ENCODE data around the gene ETS1. TPM values are rescaled to one million over a fixed set of nuclear protein-coding genes. Genes with fewer than 3 reads are reported as not detected.

Gene ETS1
- total RNA-seq, 2 donors from 2014 or later, result 23.0 to 38.0 TPM

- ATAC-seq (no peak), DNase-seq (no peak)
- intact Hi-C loops (cut with DNase I, micrococcal nuclease), result no loop called here
Measured at GRCh38 chr11:128603003-128603696, 15.8 kb upstream of the ETS1 start.

- ATAC-seq, result no peak
- intact Hi-C loops (cut with DNase I, micrococcal nuclease), result no loop called here
- no peak for DNase-seq
Measured at GRCh38 chr11:128599729-128600128, 12.4 kb upstream of the ETS1 start.

DNA sequence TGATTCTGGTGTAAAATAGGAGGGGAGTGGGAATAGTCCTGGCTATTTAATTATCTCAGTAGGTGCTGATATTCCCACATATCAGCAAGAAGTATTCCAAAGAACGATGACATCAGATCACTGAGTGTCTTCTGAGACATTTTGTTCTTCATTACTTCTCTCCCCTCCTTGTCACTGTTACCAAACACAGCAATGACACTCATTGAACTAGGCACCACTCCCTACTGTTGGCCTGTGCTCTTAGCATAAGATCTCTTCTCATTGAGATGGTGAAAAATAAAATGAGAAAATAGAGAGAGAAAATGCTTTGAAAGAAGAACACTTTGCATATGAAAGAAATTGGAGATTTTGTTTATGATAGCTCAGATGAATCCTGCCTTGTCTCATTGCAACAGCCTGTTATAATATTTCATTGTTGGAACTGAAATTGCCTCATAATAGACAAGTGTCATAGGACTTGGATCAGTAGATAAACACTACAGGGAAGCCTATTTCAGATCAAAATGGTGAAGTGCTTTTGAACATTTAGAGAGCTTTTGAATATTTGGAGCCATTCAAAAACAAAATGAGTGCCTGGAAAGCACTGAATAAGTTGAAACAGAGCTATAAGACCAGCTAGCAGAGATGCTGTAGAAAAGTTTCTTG is 11.3 kb upstream of the ETS1 start:
- intact Hi-C loops (cut with DNase I, micrococcal nuclease), result no loop called here
- ATAC-seq (no peak), DNase-seq (no peak)

DNA sequence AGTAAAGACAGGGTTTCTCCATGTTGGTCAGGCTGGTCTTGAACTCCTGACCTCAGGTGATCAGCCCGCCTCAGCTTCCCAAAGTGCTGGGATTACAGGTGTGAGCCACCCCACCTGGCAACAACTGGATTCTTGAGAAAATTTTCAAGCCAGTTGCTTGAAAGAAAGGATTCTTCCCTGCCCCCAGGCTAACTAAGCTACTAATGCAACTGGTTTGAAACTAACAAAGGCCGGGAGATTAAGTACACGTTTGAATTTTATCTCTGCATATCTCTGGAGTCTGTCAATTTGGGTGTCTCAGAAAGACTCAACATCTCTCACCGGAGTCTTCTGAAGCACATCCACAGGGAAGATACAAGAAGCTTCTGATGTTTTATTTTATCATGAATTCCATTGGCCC is 10.7 kb upstream of the ETS1 start:
- intact Hi-C loops (cut with DNase I, micrococcal nuclease), result no loop called here
- no peak for ATAC-seq
- DNase-seq, result no peak

- DNase-seq, result no peak
- no peak for ATAC-seq
- intact Hi-C loops (cut with DNase I, micrococcal nuclease), result no loop called here
Measured at GRCh38 chr11:128597209-128597608, 9.9 kb upstream of the ETS1 start.

- intact Hi-C loops (cut with DNase I, micrococcal nuclease), result no loop called here
- DNase-seq, result no peak
- ATAC-seq, result no peak
Measured at GRCh38 chr11:128596250-128596649, 8.9 kb upstream of the ETS1 start.

- ATAC-seq, result no peak
- no peak for DNase-seq
Measured at GRCh38 chr11:128595775-128596174, 8.4 kb upstream of the ETS1 start.

GRCh38 chr11:128595221-128595620 is 7.9 kb upstream of the ETS1 start:
- DNase-seq (no peak), ATAC-seq (no peak)
- intact Hi-C loops (cut with DNase I, micrococcal nuclease), result no loop called here

More at GRCh38 chr11:128595775-128596174, 8.4 kb upstream of the ETS1 start:
- intact Hi-C loops (cut with DNase I, micrococcal nuclease), result no loop called here

DNA sequence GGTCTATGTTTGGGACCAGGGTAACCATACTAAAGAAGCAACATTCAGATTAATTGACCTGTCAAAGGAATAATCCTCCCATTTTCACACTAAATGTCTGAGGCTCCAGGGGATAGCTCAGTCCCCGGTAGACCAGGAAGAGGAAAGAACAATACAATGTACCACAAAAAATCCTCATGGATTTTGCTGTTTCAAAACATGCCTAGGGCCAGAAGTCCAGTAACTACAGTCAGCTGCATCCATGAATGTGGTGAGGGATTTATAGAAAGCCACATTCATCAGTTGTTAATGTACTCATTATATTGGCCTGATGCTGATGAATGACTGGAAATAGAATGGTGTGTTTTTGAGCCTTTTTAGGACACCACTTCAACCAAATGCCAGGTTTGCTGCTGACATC is 6.9 kb upstream of the ETS1 start:
- intact Hi-C loops (cut with DNase I, micrococcal nuclease), result no loop called here
- ATAC-seq (no peak), DNase-seq (no peak)

DNA sequence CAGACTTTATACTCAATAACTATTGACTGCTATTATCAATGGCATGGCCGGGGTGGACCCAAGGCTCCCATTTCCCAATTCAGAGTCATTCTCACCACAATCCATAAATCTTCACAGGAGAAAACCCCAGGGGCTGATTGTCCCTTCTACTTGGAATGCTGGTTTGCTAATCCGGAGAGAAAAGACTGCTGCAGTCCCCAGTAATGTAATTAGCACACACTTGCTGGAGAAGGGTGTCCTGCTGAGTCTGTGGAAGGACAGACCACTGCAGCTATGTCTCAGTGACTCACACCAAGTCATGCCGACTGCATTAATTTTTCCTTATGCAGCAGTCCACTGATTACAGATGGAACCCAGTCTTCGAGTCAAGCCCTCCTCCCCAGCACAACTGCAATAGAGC is 5.9 kb upstream of the ETS1 start:
- no peak for DNase-seq
- intact Hi-C loops (cut with DNase I, micrococcal nuclease), result no loop called here
- ATAC-seq, result no peak

- ATAC-seq, result no peak
- intact Hi-C loops (cut with DNase I, micrococcal nuclease), result no loop called here
Measured at GRCh38 chr11:128592454-128592853, 5.1 kb upstream of the ETS1 start.

GRCh38 chr11:128590587-128590986 is 3.2 kb upstream of the ETS1 start:
- intact Hi-C loops (cut with DNase I, micrococcal nuclease), result no loop called here
- ATAC-seq (no peak), DNase-seq (no peak)

More at GRCh38 chr11:128592454-128592853, 5.1 kb upstream of the ETS1 start:
- no peak for DNase-seq

DNA sequence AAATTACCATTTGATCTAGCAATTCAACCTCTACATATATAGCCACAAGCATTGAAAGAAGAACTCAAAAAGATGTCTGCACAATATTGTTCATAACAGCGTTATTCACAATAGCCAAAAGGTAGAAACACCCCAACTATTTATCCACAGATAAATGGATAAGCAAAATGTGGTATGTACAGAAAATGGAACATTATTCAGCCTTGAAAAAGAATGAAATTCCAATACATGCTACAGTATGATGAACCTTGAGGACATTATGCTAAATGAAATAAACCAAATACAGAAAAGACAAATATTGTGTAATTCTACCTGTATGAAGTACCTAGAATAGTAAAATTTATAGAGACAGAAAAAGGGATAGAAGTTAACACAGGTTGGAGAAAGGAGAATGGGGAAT is 2.6 kb upstream of the ETS1 start:
- intact Hi-C loops (cut with DNase I, micrococcal nuclease), result no loop called here
- DNase-seq (no peak), ATAC-seq (no peak)

DNA sequence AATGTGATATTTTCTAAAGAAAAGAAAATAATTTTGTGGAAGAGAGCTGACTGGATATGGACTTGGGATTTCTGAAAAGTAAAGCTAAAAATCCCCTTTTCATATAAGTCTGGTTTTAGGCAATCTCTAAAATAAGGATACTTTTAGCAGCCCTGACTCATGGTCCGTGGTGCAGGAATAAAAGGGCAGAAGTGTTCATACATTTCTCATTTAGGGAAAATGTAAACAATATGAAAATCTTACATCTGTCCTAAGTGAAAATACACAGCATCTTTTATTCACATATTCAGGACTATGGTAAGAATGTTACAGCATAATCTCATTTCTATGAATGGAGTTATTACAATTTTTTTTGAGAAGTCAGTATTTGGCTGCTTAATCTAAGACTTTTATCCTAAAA is 735 bp upstream of the ETS1 start:
- intact Hi-C loops (cut with DNase I, micrococcal nuclease), result no loop called here
- ATAC-seq (no peak), DNase-seq (no peak)

DNA sequence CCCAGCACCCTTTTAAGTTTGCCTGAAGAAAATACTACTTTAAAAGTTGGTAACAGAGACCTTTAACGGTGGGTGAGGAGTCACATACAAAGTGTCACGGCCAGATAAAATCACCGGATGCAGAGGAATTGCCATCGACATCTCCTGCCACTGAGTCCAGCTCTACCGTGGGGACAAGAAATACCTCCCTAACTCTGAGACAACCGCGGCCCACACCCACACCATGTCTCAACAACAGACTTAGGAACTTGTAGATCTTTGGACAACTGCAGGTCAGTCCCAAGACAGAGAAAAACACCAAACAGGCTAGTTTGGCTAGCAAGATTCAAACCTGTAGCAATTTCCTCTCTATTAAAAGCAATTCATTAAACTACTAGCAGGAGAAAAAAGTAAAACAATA is 669 bp downstream of the ETS1 start:
- no peak for DNase-seq
- ATAC-seq, result no peak
- intact Hi-C loops (cut with DNase I, micrococcal nuclease), result no loop called here

DNA sequence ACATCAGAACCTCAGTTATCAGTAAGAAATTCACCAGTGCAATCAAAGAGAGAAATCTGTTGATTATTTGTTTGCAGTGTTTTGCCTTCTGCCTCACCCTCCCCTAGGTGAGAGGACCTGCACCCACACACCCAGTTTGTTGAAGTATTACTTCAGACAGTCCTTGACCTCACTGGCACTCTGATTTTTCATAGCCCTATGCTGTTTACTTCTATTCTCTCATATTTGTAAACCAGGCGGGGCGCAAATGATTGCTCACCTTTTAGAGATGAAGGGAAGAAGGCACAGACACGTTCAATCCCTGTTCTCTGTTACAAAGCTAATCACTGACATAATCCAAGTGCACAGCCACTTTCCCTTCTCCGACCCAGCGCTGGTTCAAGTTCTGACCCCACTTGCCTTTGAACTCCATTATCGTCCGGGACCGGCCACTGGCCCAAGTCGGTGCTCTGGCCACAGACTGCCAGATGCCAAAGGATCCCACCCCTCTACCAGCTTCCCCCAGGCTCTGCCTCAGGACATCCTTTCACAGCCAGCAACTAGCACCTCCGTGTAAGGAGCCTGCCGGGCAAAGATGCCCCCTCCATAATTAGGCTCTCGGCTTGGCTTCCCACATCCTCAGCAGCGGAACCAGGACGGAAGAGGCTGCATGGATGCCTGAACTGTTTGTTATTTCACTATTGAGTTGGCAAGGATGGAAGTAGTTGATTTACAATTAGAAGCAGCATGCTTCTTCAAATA is 1.7 kb downstream of the ETS1 start:
- ATAC-seq (peak; percentile 48), DNase-seq (no peak)
- intact Hi-C loops (cut with DNase I, micrococcal nuclease), result no loop called here

DNA sequence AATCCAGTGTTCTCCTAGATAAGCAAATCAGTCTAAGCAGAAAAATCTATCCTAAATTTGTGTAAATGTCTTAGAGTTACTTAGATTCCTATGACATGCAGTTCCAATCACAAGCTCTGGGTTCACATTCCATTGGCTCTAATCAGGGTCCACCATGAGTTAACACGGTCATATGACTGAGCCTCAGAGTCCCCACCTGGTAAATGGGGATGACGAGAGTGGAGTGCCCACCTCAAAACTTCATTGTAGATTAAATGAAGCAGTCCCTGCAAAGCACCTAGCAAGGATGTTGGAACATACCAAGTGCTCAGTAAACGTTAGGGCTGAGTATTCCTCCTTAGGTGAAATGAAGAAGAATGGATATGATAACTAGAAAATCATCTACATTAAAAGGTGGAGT is 3.1 kb downstream of the ETS1 start:
- ATAC-seq, result no peak
- no peak for DNase-seq
- intact Hi-C loops (cut with DNase I, micrococcal nuclease), result no loop called here

- no peak for ATAC-seq
Measured at GRCh38 chr11:128582496-128583366, 4.6 kb downstream of the ETS1 start.

DNA sequence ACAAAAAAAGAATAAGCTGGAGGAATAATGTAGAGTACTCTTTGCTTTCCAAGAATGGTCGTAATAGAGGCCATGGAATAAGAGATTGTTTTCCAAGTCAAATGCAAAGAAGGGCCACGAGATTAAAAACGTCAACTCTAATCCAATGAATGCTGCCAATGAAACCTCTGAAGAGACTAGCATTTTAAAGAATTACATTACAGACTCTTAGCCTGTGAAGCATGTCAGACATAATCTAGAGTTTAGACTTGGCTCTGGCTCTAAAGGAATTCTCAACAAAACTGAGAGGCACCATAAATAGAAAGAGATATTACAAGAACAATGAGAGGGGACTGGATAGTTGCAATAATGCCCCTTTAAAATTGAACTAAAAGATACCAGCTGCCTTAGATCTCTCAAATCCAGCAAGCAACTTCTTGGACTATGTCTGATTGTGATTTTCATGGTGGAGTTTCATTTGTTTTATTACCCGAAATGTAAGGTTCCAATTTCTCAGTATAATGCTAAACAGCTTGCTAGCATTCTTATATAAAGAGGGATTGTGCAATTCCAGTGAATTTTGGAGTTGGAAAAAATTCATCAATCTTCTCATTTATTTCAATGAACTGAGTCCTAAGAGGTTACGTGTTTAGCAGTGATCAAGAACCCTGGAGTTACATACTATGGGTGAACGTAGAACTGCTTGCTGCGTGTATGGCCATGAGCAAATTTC is 5.6 kb downstream of the ETS1 start:
- no peak for DNase-seq
- no peak for ATAC-seq
- intact Hi-C loops (cut with DNase I, micrococcal nuclease), result no loop called here

More at GRCh38 chr11:128582496-128583366, 4.6 kb downstream of the ETS1 start:
- DNase-seq, result no peak
- intact Hi-C loops (cut with DNase I, micrococcal nuclease), result no loop called here

All from left colon (tissue), 2 donors.